Globus pallidus (tissue), 1 donor: Measurements from ENCODE around the gene IQSEC1.

Source experiments
- DNase-seq: peaks from one replicate; pipeline ENCODE4 v3.0.0-alpha.2; 2015; ENCODE audit warnings: low spot score

Gene IQSEC1

DNA sequence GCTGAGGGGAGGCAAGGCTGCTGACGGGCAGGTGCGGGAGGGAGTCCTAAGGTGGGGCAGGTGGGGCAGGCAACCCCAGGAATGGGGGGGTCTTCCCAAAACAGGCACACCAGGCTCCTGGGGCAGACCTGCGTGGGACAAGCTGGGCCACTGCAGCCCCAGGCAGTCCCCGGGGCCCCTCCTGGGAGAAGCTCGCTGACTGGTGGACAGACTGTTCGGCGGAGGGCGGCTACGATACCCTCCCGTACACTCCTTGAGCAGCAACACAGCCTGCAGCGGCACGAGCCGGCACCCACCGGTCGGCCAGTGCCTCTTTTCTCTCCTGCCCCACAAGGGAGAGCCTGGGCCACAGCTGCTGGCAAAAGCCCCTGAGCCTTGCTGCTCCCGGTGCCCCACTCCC is 165.9 kb downstream of the IQSEC1 start:
- no peak for DNase-seq

DNA sequence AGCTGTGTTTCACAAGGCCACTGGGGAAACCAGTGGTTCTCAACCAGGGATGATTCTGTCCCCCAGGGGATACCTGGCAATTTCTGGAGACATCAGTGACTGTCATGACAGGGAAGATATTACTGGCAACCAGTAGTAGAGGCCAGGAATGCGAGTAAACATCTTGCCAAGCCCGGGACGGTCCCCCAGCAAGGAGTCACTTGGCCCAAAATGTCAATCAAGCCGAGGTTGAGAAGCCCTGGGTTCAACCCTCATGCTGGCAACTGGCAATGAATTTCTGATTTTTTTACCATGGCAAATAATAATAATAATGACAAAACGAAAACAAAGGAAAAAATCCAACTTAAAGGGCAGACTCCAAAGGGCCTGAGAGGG is 166.3 kb downstream of the IQSEC1 start:
- no peak for DNase-seq

DNA sequence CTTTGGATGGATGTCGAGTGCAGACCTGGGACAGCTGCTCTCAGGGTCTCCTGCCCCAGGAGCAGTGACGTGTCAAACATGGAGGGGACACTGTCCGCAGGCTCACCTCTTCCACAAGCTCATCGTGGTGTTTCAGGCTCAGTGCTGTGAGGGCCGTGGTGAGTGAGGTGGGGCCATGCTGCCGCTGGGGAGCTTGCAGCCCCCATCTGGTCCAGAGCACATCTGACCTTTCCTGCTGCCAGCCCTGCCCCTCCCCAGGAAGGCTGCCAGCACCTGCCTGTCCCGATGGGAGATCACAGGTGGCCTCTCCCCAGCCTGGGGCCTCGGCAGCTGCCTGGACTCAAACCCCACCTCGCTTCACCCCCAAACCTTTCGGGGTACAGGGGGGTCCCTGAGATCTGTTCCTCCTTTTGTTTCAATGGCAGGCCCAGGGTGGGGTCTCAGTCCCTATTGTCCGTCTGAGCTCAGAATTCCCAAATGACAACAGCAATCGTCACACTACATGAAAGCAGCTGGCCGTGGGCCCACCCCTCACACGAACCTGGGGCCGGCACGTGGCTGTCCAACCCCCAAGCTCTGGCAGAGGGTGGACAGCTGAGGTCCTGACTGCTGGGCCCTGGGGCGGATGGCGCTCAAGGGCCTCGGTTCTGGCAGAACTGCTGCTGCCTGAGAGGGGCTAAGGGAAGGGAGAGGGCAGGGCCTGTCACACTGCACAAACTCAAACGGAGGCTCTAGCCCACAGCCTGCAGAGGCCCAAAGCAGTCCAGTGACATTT is 166.9 kb downstream of the IQSEC1 start:
- no peak for DNase-seq

GRCh38 chr3:12905316-12906071 is 167.7 kb downstream of the IQSEC1 start:
- DNase-seq: no peak

GRCh38 chr3:12904951-12905315 is 168.3 kb downstream of the IQSEC1 start:
- DNase-seq: no peak

DNA sequence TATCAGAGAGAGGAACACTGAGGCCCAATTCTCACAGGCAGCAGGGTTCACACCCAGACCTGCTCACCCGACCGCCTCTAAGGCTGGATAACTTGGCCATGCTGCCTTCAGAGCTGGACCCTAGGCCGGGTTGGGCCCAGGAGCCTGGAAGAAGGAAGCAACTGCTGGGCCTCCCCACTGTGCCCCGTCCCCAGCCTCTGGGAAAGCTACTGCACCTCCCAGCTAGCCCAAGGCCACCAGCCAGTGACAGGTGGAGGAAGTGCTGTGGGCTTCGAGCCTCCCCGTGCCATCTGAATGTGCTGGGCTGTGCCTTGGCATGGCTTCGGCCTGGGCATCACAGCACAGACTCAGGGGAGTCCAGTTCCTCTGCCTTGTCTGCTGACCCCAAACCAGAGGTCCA is 169.3 kb downstream of the IQSEC1 start:
- DNase-seq: no peak

GRCh38 chr3:12903000-12903800 is 170.0 kb downstream of the IQSEC1 start:
- no peak for DNase-seq

DNA sequence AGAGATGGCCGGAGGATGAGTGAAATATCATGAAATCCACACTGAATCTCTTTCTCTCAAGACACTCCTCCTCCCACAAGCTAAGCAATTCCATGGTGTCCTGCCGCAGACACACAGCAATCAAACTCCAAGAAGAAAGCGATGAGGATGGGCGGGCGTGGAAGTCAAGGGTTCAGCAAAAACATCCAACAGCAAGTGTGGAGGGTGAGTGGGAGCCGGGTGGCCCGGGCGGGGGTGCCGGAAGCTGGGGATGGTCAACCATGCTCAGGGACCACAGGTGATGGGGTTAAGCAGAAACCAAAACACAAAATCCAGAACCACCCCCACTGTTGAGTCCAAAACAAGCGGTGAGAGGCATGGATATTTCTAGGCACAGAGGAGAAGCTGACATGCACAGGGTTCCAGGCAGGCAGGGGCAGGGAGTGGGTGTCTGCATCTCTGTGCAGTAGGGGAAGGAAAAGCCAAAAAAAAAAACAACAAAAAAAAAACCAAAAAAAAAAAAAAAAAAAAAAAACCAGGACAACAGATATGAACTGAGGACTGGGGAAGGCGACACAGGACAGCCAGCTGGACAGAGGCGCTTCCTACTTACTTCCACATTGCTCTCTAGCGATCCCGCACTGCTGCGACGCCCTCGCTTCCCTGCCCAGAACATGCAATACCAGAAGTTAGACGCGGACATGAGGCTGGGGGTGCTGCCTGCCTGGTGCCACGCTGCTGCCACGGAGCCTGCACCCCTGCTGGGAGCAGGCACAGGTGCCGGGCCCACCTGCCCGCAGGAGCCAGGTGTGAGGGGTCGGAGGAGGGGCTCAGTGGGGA is 170.8 kb downstream of the IQSEC1 start:
- DNase-seq: no peak

DNA sequence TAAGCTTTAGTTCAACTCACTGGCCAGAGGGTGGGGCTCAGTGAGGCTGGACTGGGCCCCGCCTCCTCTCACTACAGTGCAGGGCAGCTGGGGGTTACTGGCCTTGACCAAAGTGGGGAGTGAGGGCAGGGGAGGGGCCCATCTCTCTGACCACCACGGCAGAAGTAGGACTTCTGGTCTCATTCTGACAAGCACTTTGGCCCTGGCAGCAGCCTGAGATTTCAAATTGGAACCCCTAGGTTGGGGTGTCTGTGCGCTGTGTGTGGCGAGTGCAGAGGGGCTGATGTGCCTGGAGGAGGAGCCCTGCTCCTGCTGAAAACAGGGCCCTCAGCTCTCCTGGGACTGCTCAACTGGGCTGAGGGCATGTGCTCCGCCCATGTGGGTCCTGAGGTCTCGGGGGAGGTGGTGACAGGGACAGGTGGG is 171.6 kb downstream of the IQSEC1 start:
- no peak for DNase-seq

DNA sequence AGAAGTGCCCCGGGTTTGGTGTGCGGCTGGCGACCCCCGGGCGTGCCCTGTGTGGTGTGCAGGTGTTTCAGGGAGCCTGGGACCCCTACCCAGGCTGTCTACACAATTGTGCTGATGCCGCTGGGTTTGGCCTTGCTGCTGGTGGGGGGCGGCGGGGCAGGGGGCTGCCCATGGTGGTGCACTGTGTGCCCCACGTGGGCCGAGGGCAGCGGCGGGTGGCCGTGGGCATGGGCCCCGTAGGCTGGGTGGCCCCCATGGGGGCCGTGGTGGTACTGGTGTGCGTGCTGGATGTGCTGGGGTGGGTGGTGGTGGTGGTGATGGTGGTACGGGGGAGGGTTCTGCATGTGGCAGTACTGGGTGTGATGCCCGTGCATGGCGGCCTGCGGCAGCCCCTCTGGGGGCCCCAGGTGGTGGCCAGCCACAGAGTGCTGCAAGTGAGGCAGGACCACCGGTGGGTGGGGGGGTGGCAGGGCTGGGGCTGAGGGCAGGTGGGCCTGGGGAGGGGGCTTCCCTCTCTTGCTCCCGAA is 172.3 kb downstream of the IQSEC1 start:
- no peak for DNase-seq

DNA sequence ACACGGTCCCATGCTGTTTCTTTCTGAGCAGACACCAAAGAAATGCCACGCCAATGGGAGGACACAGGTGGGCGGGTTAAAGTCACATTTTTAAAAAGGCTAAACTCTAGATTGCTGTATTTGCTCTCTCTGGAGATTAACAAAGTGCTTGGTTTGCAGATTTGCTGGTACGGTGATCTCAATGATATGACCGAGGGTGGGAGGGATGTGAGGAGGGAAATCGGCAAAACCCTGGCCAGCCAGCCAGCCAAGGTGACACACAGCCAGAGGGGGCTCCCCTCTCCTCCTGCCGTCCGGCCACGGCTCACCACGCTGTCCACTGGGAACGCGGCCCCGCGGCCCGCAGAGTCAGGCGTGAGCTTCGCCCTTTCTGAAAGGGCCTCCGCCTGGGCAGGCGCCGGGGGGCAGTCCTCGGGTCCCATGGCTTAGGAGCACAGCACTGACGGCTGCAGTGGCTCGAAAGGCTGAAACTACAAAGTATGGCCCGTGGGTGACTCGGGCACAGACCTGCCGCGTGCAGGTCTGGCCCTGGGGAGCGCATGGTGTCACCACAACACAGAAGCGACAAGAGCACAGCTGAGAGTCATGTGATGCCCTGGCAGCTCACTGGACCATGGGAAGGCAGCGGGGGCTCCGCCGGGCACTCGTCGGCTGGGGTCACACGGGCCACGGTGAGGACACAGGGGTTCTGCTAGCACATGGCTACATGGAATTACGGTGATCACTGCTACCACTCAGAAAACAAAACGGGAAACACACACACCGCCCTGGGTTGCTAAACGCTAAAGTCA is 174.1 kb downstream of the IQSEC1 start:
- DNase-seq: no peak

DNA sequence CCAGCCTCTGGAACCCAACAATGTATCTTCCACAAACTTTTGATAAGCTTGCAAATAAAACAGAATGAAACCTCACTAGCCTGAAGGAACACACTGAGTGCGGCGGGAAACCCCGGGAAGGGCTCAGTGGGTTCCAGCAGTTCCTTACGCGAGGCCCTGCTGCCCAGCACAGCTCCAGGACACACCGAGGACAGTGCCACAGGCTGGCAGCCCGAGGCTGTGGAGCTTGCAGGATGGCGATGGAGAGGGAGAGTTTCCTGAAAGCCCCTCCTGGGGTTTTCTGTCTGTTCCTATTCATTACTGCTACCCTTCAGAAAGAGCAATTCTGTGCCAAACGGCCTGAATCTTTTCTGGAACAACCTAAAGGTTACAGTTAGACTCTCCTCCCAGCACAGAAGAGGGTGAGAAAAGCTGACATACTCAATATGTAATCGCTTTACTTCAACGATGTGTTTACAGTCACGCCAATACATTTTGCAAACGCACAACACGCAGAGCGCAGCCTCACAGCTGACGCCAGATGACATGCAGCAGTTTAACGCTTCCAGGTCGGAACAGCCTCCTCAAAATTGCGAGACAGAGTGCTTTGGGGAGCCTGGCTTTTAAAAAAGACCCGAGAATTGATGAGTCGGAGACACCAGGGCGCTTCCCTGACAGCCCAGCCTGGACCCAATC is 174.8 kb downstream of the IQSEC1 start:
- DNase-seq: no peak

- no peak for DNase-seq
These were observed 175.6 kb downstream of the IQSEC1 start for GRCh38 chr3:12897381-12898289.

- peak; percentile 49 for DNase-seq
These were observed 176.9 kb downstream of the IQSEC1 start for GRCh38 chr3:12896063-12896985.

DNA sequence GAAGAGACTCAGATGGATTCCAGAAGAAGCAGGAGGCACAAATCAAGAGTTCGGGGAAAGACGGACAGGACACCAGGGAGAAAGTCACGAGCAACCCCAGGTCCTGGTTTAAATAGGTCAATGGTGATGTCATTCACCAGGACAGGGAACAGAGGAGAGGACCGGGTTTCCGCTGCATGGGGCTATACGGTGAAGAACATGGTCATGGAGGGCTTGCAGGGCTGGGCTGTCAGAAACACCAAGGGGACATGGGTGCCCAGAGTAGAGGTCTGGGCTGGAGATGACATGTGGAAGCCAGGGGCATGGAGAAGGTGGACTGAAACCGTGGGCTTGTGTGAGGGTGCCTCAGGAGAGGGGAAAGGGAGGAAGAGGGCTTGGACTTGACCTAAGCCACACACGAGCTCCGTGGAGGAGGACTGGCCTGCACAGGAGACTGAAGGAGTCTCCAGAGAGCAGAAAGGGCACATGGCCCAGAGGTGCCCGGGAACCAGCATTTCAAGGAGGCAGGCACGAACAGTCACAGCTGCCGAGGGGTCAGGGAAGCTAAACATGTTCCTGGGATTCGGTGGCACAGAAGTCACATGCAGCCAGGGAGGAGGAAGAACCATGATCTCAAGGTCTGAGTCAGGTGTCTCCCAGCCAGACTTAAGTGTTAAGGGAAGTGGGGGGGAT is 177.7 kb downstream of the IQSEC1 start:
- DNase-seq: no peak

DNA sequence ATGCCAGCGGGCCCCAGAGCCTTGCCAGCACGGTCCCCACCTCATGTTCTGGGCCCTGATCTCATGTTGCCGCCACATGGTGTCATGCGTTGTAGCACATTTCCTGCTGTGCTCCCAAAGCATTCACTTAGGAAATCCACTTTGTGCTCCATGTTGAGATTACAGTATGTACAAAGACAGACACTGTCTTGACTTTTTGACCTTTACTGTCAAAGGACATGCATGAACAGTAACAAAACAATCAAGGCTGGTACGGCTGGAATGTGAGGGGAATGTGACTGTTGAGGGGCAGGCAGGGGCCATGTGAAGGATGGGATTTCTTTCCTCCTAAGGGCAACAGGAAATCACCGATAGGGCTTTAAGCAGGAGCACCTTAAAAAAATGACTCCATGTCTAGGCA is 178.6 kb downstream of the IQSEC1 start:
- no peak for DNase-seq

- no peak for DNase-seq
These were observed 179.4 kb downstream of the IQSEC1 start for GRCh38 chr3:12893852-12894251.

DNA sequence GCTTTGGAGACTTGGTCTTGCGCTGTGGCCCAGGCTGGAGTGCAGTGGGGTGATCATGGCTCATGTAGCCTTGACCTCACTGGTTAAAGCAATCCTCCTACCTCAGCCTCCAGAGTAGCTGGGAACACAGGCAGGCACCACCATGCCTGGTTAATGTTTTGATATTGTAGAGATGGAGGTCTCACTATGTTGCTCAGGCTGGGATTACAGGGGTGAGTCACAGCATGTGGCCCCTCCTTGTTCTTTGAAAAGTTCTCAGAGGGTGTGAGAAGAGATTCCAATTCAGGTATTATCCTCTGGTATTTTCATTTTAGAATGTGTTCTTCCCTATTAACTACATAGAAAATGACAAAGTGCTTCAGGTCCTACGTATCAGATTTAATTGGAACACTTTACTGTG is 180.0 kb downstream of the IQSEC1 start:
- DNase-seq: no peak
